ENCODE results near the gene POC5.

DNA sequence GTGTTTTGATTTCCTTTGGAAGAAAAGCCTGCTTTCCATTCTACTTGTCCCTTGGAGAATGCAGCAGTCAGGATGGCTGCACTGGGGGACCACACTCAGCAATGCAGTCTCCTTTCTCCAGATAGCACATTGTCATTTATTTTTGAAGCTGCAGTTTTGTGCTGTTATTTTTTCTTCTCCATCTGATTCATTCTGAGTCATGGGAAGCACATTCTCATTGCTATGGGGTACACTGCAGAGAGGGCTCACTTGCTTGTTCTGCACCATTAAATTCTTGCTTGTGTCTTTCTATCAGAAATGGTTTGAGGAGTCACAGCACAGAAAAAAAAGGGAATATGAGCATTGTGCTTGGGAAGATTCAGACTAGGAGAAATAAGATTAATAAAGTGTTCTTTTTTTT lies 39.7 kb upstream of the POC5 start:
- no peak for TF ChIP-seq POLR2A (IDR thresholded peaks at IDR 0.05; ENCODE audit: low read length)
- no peak for TF ChIP-seq HOXA7 (CRISPR knock-in tag; IDR thresholded peaks at IDR 0.05)
- TF ChIP-seq, protein P1, sequence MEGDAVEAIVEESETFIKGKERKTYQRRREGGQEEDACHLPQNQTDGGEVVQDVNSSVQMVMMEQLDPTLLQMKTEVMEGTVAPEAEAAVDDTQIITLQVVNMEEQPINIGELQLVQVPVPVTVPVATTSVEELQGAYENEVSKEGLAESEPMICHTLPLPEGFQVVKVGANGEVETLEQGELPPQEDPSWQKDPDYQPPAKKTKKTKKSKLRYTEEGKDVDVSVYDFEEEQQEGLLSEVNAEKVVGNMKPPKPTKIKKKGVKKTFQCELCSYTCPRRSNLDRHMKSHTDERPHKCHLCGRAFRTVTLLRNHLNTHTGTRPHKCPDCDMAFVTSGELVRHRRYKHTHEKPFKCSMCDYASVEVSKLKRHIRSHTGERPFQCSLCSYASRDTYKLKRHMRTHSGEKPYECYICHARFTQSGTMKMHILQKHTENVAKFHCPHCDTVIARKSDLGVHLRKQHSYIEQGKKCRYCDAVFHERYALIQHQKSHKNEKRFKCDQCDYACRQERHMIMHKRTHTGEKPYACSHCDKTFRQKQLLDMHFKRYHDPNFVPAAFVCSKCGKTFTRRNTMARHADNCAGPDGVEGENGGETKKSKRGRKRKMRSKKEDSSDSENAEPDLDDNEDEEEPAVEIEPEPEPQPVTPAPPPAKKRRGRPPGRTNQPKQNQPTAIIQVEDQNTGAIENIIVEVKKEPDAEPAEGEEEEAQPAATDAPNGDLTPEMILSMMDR (IDR thresholded peaks at IDR 0.05): no peak
